Transverse colon (tissue), 4 donors: Measurements from ENCODE around the gene NKAIN2. TPM values are rescaled to one million over a fixed set of nuclear protein-coding genes. Genes with fewer than 3 reads are reported as not detected.
"Not testable (repeated sequence)": the region's sequence is repeated elsewhere in the genome, so short reads cannot be mapped to it uniquely, and the experiment has no call there.

Experiments
- DNase-seq: peaks from one replicate; pipeline ENCODE4 v3.0.0-alpha.2; 2019
- H3K27ac ChIP-seq, 4 donors: fragments of 200-600 bp; sonication (generic); 2 replicates each; pipeline ENCODE4 v1.5.1; 2016 to 2018; ENCODE audit warnings: inconsistent platforms in 4 of 4
- H3K27me3 ChIP-seq: fragments of 200-600 bp; sonication (generic); 2 replicates; pipeline ENCODE4 v1.5.1; 2017; ENCODE audit warnings: inconsistent platforms
- H3K36me3 ChIP-seq, 4 donors: fragments of 200-600 bp; sonication (generic); 2 replicates each; pipeline ENCODE4 v1.5.1; 2017 to 2019; ENCODE audit warnings: inconsistent platforms in 4 of 4
- H3K4me1 ChIP-seq, 4 donors: fragments of 200-600 bp; sonication (generic); 2 replicates each; pipeline ENCODE4 v1.5.1; 2017 to 2020; ENCODE audit warnings: inconsistent platforms in 4 of 4
- H3K4me3 ChIP-seq, 4 donors: fragments of 200-600 bp; sonication (generic); 1 replicate in 1 of 4; 2 replicates in 3 of 4; pipeline versions ENCODE4 v1.5.1 to v1.6.1; 2017 to 2019; ENCODE audit warnings: inconsistent platforms in 4 of 4
- H3K9me3 ChIP-seq, 2 donors: fragments of 200-600 bp; sonication (generic); 2 replicates each; pipeline ENCODE4 v1.5.1; 2017 to 2019; ENCODE audit warnings: inconsistent platforms in 2 of 2
- EP300 ChIP-seq: sonication (generic); formaldehyde crosslinking; IDR thresholded peaks from one replicate; pipeline ENCODE4 v1.6.1; 2017; ENCODE audit warnings: antibody characterized with exemption, low read depth
- POLR2A ChIP-seq: fragments of 450-650 bp; IDR thresholded peaks from one replicate; pipeline ENCODE4 v1.6.1; 2016; ENCODE audit warnings: antibody characterized with exemption, mild to moderate bottlenecking, moderate library complexity
- POLR2AphosphoS5 ChIP-seq, 3 donors: sonication (generic); formaldehyde crosslinking; IDR thresholded peaks; one replicate each; pipeline ENCODE4 v1.6.1; 2016; ENCODE audit warnings: antibody characterized with exemption in 3 of 3
- WGBS, 2 donors: methylation state at CpG; one replicate each; pipeline ENCODE4 v1.1.5; 2018; ENCODE audit warnings: low coverage in 1 of 2; 5-methylcytosine and 5-hydroxymethylcytosine counted together
- in situ Hi-C, 4 donors: fragments of 200-750 bp; cut with MboI; loops; one replicate each; pipeline versions ENCODE4 v1.15.0 to v1.15.1; 2017; ENCODE audit warnings: low sequenced_read_pairs in 3 of 4, low pct_ligation_motif_present in 1 of 4, low pct_unique_long_range_greater_than_20kb in 1 of 4
- intact Hi-C: fragments of 100-400 bp; cut with DNase I; formaldehyde crosslinking; loops from one replicate; pipeline ENCODE4 v1.15.1; 2023; ENCODE audit warnings: low total_unique reads
- total RNA-seq, 4 donors: library from RNA; depleted of rRNA; stranded (reverse); fragments of >200 nt; gene quantifications; one replicate each; pipeline ENCODE4 v1.1.0, GENCODE V29; 2016
- TF ChIP-seq, protein P1 (sequence below), 5 experiments: fragments of 200-600 bp in 3 of 5; fragments of 450-650 bp in 2 of 5; sonication (generic) in 3 of 5; IDR thresholded peaks; 1 replicate in 2 of 5; 2 replicates in 3 of 5; pipeline ENCODE4 v1.5.1; 2016 to 2017; ENCODE audit warnings: antibody characterized with exemption in 5 of 5, inconsistent platforms in 3 of 5, mild to moderate bottlenecking in 2 of 5, moderate library complexity in 1 of 5

Gene NKAIN2
- total RNA-seq, 4 donors from 2014 or later, result 0.32 TPM; not detected in 3

- no peaks in the 10 kb centered on the region for H3K9me3 ChIP-seq
- 40 to 54% methylated on average over 1 of the region's 1 CpG for WGBS, 2 donors
- in situ Hi-C loops (no loop called here), intact Hi-C loops (no loop called here)
- no peaks in the 10 kb centered on the region for H3K36me3 ChIP-seq
- H3K27me3 ChIP-seq, result no peaks in the 10 kb centered on the region
- H3K27ac ChIP-seq, result no peak overlapping the region
- no peaks in the 10 kb centered on the region for H3K4me1 ChIP-seq
- DNase-seq, result no peak
- TF ChIP-seq EP300 (no peak), POLR2A (no peak), POLR2AphosphoS5 (IDR thresholded peaks at IDR 0.05) (no peak)
- TF ChIP-seq, protein P1, sequence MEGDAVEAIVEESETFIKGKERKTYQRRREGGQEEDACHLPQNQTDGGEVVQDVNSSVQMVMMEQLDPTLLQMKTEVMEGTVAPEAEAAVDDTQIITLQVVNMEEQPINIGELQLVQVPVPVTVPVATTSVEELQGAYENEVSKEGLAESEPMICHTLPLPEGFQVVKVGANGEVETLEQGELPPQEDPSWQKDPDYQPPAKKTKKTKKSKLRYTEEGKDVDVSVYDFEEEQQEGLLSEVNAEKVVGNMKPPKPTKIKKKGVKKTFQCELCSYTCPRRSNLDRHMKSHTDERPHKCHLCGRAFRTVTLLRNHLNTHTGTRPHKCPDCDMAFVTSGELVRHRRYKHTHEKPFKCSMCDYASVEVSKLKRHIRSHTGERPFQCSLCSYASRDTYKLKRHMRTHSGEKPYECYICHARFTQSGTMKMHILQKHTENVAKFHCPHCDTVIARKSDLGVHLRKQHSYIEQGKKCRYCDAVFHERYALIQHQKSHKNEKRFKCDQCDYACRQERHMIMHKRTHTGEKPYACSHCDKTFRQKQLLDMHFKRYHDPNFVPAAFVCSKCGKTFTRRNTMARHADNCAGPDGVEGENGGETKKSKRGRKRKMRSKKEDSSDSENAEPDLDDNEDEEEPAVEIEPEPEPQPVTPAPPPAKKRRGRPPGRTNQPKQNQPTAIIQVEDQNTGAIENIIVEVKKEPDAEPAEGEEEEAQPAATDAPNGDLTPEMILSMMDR (IDR thresholded peaks at IDR 0.05), result no peak
- H3K4me3 ChIP-seq, result no peak overlapping the region
These were observed 495.1 kb downstream of the NKAIN2 start for GRCh38 chr6:124298730-124299129.

GRCh38 chr6:124300907-124301306, 497.2 kb downstream of the NKAIN2 start:
- H3K27ac ChIP-seq, H3K27me3 ChIP-seq, H3K4me1 ChIP-seq, H3K4me3 ChIP-seq, intact Hi-C loops, H3K36me3 ChIP-seq, DNase-seq, in situ Hi-C loops, H3K9me3 ChIP-seq: not testable (repeated sequence)
- 94% methylated on average over 2 of the region's 2 CpGs; no CpG with 5 or more reads in 1 of the 2 donors for WGBS, 2 donors

- Histone ChIP-seq H3K27ac (no peak overlapping the region), H3K36me3 (no peaks in the 10 kb centered on the region), H3K4me3 (no peak overlapping the region), H3K9me3 (no peaks in the 10 kb centered on the region), H3K4me1 (no peaks in the 10 kb centered on the region), H3K27me3 (no peaks in the 10 kb centered on the region)
- no peak for DNase-seq
- intact Hi-C loops, result no loop called here
- in situ Hi-C loops, result no loop called here
- 77 to 78% methylated on average over 2 of the region's 2 CpGs for WGBS, 2 donors
- TF ChIP-seq, protein P1 (IDR thresholded peaks at IDR 0.05), result no peak
- TF ChIP-seq POLR2AphosphoS5 (IDR thresholded peaks at IDR 0.05) (no peak), EP300 (no peak), POLR2A (no peak)
These were observed 500.3 kb downstream of the NKAIN2 start for GRCh38 chr6:124303971-124304370.

GRCh38 chr6:124310139-124310538, 506.5 kb downstream of the NKAIN2 start:
- Histone ChIP-seq H3K4me1 (no peaks in the 10 kb centered on the region), H3K4me3 (no peak overlapping the region), H3K9me3 (no peaks in the 10 kb centered on the region), H3K36me3 (no peaks in the 10 kb centered on the region), H3K27me3 (no peaks in the 10 kb centered on the region), H3K27ac (no peak overlapping the region)
- intact Hi-C loops, result no loop called here
- 56 to 67% methylated on average over 1 of the region's 1 CpG for WGBS, 2 donors
- in situ Hi-C loops, result no loop called here
- DNase-seq, result no peak
- TF ChIP-seq POLR2AphosphoS5 (IDR thresholded peaks at IDR 0.05) (no peak), EP300 (no peak), POLR2A (no peak)
- TF ChIP-seq, protein P1 (IDR thresholded peaks at IDR 0.05), result no peak

DNA sequence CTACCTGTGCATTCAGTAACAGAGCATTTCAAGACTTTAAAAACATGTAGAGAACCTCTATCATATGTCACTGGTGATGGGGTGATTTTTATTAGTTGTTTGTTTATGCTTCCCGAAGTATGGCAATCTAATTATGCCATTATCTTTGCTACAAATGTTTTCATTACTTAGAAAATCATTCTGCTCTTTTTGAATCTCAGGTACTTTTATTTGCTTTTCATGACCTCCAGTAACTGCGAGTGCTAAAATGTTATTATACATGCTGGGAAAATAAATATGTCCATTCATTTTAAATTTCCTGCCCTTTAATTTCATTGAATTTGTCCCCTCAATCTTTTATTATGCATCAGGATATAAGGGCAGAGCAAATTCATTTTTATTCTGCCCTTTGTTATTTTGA, 515.7 kb downstream of the NKAIN2 start:
- DNase-seq, result no peak
- in situ Hi-C loops (no loop called here), intact Hi-C loops (no loop called here)
- H3K4me3 ChIP-seq, result no peak overlapping the region
- H3K27ac ChIP-seq, result no peak overlapping the region
- TF ChIP-seq POLR2AphosphoS5 (IDR thresholded peaks at IDR 0.05) (no peak), POLR2A (no peak), EP300 (no peak)
- TF ChIP-seq, protein P1 (IDR thresholded peaks at IDR 0.05), result no peak
- no peaks in the 10 kb centered on the region for H3K9me3 ChIP-seq
- no peaks in the 10 kb centered on the region for H3K27me3 ChIP-seq
- no peaks in the 10 kb centered on the region for H3K36me3 ChIP-seq
- H3K4me1 ChIP-seq, result no peaks in the 10 kb centered on the region
- WGBS, 2 donors, result 60 to 68% methylated on average over 2 of the region's 2 CpGs
